Subcutaneous abdominal adipose tissue (tissue), 5 donors: ENCODE results near the gene LRCH2.
A peak's percentile ranks its signal among the peaks of the same experiment; 100 is the strongest.
"Not testable (repeated sequence)": the region's sequence is repeated elsewhere in the genome, so short reads cannot be mapped to it uniquely, and the experiment has no call there.

Experiments used
- H3K27ac ChIP-seq: one replicate; pipeline ENCODE4 v1.7.0; 2013; ENCODE audit warnings: low read depth, mild to moderate bottlenecking, inconsistent platforms, low read length, moderate library complexity
- H3K27me3 ChIP-seq, 5 donors: one replicate each; pipeline ENCODE4 v1.7.0; 2013; ENCODE audit warnings: low read length in 5 of 5, inconsistent platforms in 1 of 5; ENCODE audit not compliant: control insufficient read depth in 5 of 5, insufficient read depth in 4 of 5
- H3K36me3 ChIP-seq, 5 donors: one replicate each; pipeline ENCODE4 v1.7.0; 2013; ENCODE audit warnings: low read length in 5 of 5; ENCODE audit not compliant: control insufficient read depth in 5 of 5, insufficient read depth in 5 of 5
- H3K4me1 ChIP-seq, 5 donors: one replicate each; pipeline ENCODE4 v1.7.0; 2013; ENCODE audit warnings: low read length in 5 of 5, mild to moderate bottlenecking in 3 of 5, moderate library complexity in 1 of 5; ENCODE audit not compliant: control insufficient read depth in 5 of 5, insufficient read depth in 5 of 5
- H3K4me3 ChIP-seq, 5 donors: one replicate each; pipeline ENCODE4 v1.7.0; 2013; ENCODE audit warnings: low read length in 5 of 5, low read depth in 1 of 5
- H3K9ac ChIP-seq, 5 donors: one replicate each; pipeline ENCODE4 v1.7.0; 2013; ENCODE audit warnings: low read length in 5 of 5, mild to moderate bottlenecking in 4 of 5, moderate library complexity in 3 of 5
- H3K9me3 ChIP-seq, 5 donors: one replicate each; pipeline ENCODE4 v1.7.0; 2013; ENCODE audit warnings: low read length in 5 of 5; ENCODE audit not compliant: control insufficient read depth in 5 of 5
- donor health status: healthy.
- donor health status: healthy.
- donor health status: healthy.
- donor health status: healthy.
- donor health status: healthy.

The LRCH2 gene

GRCh38 chrX:115255003-115255402 is 21.1 kb upstream of the LRCH2 start:
- H3K4me1 ChIP-seq: no peaks in the 10 kb centered on the region
- H3K27me3 ChIP-seq: peaks cover 0 to 4% (median 0%) of the 10 kb centered on the region in 5 donors
- no peak overlapping the region for H3K27ac ChIP-seq

GRCh38 chrX:115251458-115252233 is 17.8 kb upstream of the LRCH2 start:
- H3K4me3 ChIP-seq: no peak overlapping the region
- H3K9me3 ChIP-seq: no peaks in the 10 kb centered on the region
- H3K27me3 ChIP-seq: peaks cover 3 to 6% (median 4%) of the 10 kb centered on the region in 5 donors
- H3K36me3 ChIP-seq: no peaks in the 10 kb centered on the region
- no peak overlapping the region for H3K9ac ChIP-seq
- no peaks in the 10 kb centered on the region for H3K4me1 ChIP-seq
- no peak overlapping the region for H3K27ac ChIP-seq

More at GRCh38 chrX:115255003-115255402, 21.1 kb upstream of the LRCH2 start:
- Histone ChIP-seq H3K36me3 (no peaks in the 10 kb centered on the region), H3K4me3 (no peak overlapping the region), H3K9me3 (no peaks in the 10 kb centered on the region), H3K9ac (no peak overlapping the region)

GRCh38 chrX:115237056-115237455 is 3.2 kb upstream of the LRCH2 start:
- Histone ChIP-seq H3K4me1 (peaks cover 0 to 3% (median 2%) of the 10 kb centered on the region in 5 donors), H3K27me3 (peaks cover 8 to 13% (median 11%) of the 10 kb centered on the region in 5 donors), H3K36me3 (no peaks in the 10 kb centered on the region), H3K9ac (no peak overlapping the region), H3K27ac (no peak overlapping the region), H3K4me3 (no peak overlapping the region), H3K9me3 (no peaks in the 10 kb centered on the region)

GRCh38 chrX:115236560-115236959 is 2.7 kb upstream of the LRCH2 start:
- H3K27ac ChIP-seq: no peak overlapping the region
- peaks cover 0 to 3% (median 2%) of the 10 kb centered on the region in 5 donors for H3K4me1 ChIP-seq
- H3K27me3 ChIP-seq: peaks cover 8 to 16% (median 13%) of the 10 kb centered on the region in 5 donors
- no peaks in the 10 kb centered on the region for H3K36me3 ChIP-seq
- no peaks in the 10 kb centered on the region for H3K9me3 ChIP-seq
- H3K9ac ChIP-seq: no peak overlapping the region
- H3K4me3 ChIP-seq: no peak overlapping the region

GRCh38 chrX:115234461-115234860 is 565 bp upstream of the LRCH2 start:
- H3K27ac ChIP-seq: no peak overlapping the region
- no peak overlapping the region for H3K9ac ChIP-seq
- peaks cover 8 to 23% (median 14%) of the 10 kb centered on the region in 5 donors for H3K27me3 ChIP-seq
- H3K4me1 ChIP-seq: peaks cover 0 to 7% (median 3%) of the 10 kb centered on the region in 5 donors
- no peaks in the 10 kb centered on the region for H3K36me3 ChIP-seq
- H3K4me3 ChIP-seq: peak overlapping the region; percentile 30 to 69 (median 60)
- H3K9me3 ChIP-seq: no peaks in the 10 kb centered on the region

GRCh38 chrX:115232933-115233496 is 881 bp downstream of the LRCH2 start:
- no peaks in the 10 kb centered on the region for H3K36me3 ChIP-seq
- H3K27ac ChIP-seq: no peak overlapping the region
- H3K27me3 ChIP-seq: peaks cover 8 to 21% (median 14%) of the 10 kb centered on the region in 5 donors
- peaks cover 0 to 7% (median 3%) of the 10 kb centered on the region in 5 donors for H3K4me1 ChIP-seq
- H3K9me3 ChIP-seq: no peaks in the 10 kb centered on the region
- H3K9ac ChIP-seq: peak overlapping the region in 1 of 5 donors; percentile 62
- H3K4me3 ChIP-seq: peak overlapping the region; percentile 60 to 69 (median 64)

- Histone ChIP-seq H3K36me3 (no peaks in the 10 kb centered on the region), H3K27me3 (peaks cover 8 to 23% (median 19%) of the 10 kb centered on the region in 5 donors), H3K27ac (no peak overlapping the region), H3K9me3 (no peaks in the 10 kb centered on the region), H3K4me1 (peaks cover 0 to 6% (median 3%) of the 10 kb centered on the region in 5 donors), H3K9ac (no peak overlapping the region), H3K4me3 (no peak overlapping the region)
Observed at GRCh38 chrX:115229337-115230003, 4.4 kb downstream of the LRCH2 start.

GRCh38 chrX:115226929-115227328 is 7.0 kb downstream of the LRCH2 start:
- H3K9ac ChIP-seq: no peak overlapping the region
- H3K9me3 ChIP-seq: no peaks in the 10 kb centered on the region
- H3K4me3 ChIP-seq: no peak overlapping the region
- H3K4me1 ChIP-seq: peaks cover 0 to 4% (median 0%) of the 10 kb centered on the region in 5 donors
- no peaks in the 10 kb centered on the region for H3K36me3 ChIP-seq
- H3K27ac ChIP-seq: no peak overlapping the region
- peaks cover 0 to 16% (median 7%) of the 10 kb centered on the region in 5 donors for H3K27me3 ChIP-seq

- not testable (repeated sequence) for H3K27me3 ChIP-seq, H3K27ac ChIP-seq, H3K9me3 ChIP-seq, H3K4me1 ChIP-seq, H3K36me3 ChIP-seq, H3K9ac ChIP-seq, H3K4me3 ChIP-seq
Observed at GRCh38 chrX:115217346-115217745, 16.6 kb downstream of the LRCH2 start.

- peaks cover 0 to 5% (median 2%) of the 10 kb centered on the region in 5 donors for H3K27me3 ChIP-seq
- no peak overlapping the region for H3K9ac ChIP-seq
- no peaks in the 10 kb centered on the region for H3K36me3 ChIP-seq
- no peaks in the 10 kb centered on the region for H3K4me1 ChIP-seq
- no peak overlapping the region for H3K4me3 ChIP-seq
- no peaks in the 10 kb centered on the region for H3K9me3 ChIP-seq
- no peak overlapping the region for H3K27ac ChIP-seq
Observed at GRCh38 chrX:115214605-115215004, 19.3 kb downstream of the LRCH2 start.
